Endothelial cell of umbilical vein (primary cell): ENCODE results near the gene TMEM233. TPM values are rescaled to one million over a fixed set of nuclear protein-coding genes. Genes with fewer than 3 reads are reported as not detected.
A peak's percentile ranks its signal among the peaks of the same experiment; 100 is the strongest.

Source experiments
- BruUV-seq: library from RNA; stranded (reverse); fragments of 400-500 nt; replicated peaks from 2 replicates; lab custom pipeline; 2021; lab: Mats Ljungman, UMichigan
- CTCF ChIA-PET: fragments of 300-600, 350-600 bp; sonication (Branson Sonifier 250); formaldehyde crosslinking; loops from one replicate; lab custom pipeline; 2021; ENCODE audit warnings: antibody characterized with exemption, inconsistent platforms; lab: Charles Lee
- POLR2A ChIA-PET: fragments of 300-600, 350-600 bp; sonication (Branson Sonifier 250); formaldehyde crosslinking; loops from one replicate; lab custom pipeline; 2021; ENCODE audit warnings: antibody characterized with exemption, inconsistent platforms; lab: Charles Lee
- DNase-seq: peaks from one replicate; pipeline ENCODE4 v3.0.0-alpha.2; 2011; ENCODE audit warnings: low read depth, low spot score
- FAIRE-seq: peaks from 2 replicates; lab custom pipeline; 2011; peaks lifted over from hg19 to GRCh38; lab: Jason Lieb, UNC
- H2AFZ ChIP-seq: 2 replicates; pipeline ENCODE4 v1.6.0; 2012; ENCODE audit warnings: low read depth, low read length, control low read depth, inconsistent platforms
- H3K27ac ChIP-seq: 2 replicates; pipeline ENCODE4 v1.5.1; 2011; ENCODE audit warnings: low read depth, mild to moderate bottlenecking, control low read depth, low read length, moderate library complexity; ENCODE audit not compliant: insufficient read depth
- H3K27me3 ChIP-seq, 2 experiments: 2 replicates each; pipeline versions ENCODE4 v1.6.0 to v1.6.1; 2011; ENCODE audit warnings: low read length in 2 of 2, mixed read lengths in 1 of 2; ENCODE audit not compliant: control insufficient read depth in 2 of 2, insufficient read depth in 2 of 2
- H3K36me3 ChIP-seq, 2 experiments: 2 replicates in 1 of 2; 3 replicates in 1 of 2; pipeline ENCODE4 v1.5.1; 2011; ENCODE audit warnings: low read length in 2 of 2, mild to moderate bottlenecking in 1 of 2, moderate library complexity in 1 of 2; ENCODE audit not compliant: control insufficient read depth in 2 of 2, insufficient read depth in 2 of 2; ENCODE audit errors: extremely low read depth in 1 of 2
- H3K4me1 ChIP-seq: 3 replicates; pipeline ENCODE4 v1.5.1; 2011; ENCODE audit warnings: mild to moderate bottlenecking, low read length; ENCODE audit not compliant: control insufficient read depth, insufficient read depth; ENCODE audit errors: extremely low read depth
- H3K4me2 ChIP-seq: 2 replicates; pipeline ENCODE4 v1.6.1; 2011; ENCODE audit warnings: low read length, control low read depth, mixed read lengths; ENCODE audit not compliant: insufficient read depth
- H3K4me3 ChIP-seq, 3 experiments: fragments of 200-600 bp in 1 of 3; sonication (generic), shearing (Covaris generic) in 1 of 3; replicated peaks in 1 of 3; 2 replicates each; pipeline ENCODE4 v1.5.1; 2011 to 2016; ENCODE audit warnings: control low read depth in 3 of 3, low read length in 3 of 3, mild to moderate bottlenecking in 2 of 3, inconsistent platforms in 1 of 3, low read depth in 1 of 3, moderate library complexity in 1 of 3; ENCODE audit not compliant: insufficient read depth in 1 of 3
- H3K79me2 ChIP-seq: 2 replicates; pipeline ENCODE4 v1.6.0; 2012; ENCODE audit warnings: low read length, inconsistent platforms; ENCODE audit not compliant: control insufficient read depth, insufficient read depth
- H3K9ac ChIP-seq: replicated peaks from 2 replicates; pipeline ENCODE3; 2011; ENCODE audit warnings: low read length, control low read depth; ENCODE audit not compliant: insufficient read depth; ENCODE audit errors: extremely low read depth
- H3K9me1 ChIP-seq: replicated peaks from 3 replicates; pipeline ENCODE4 v1.6.0; 2011; ENCODE audit warnings: mild to moderate bottlenecking, low read length; ENCODE audit not compliant: control insufficient read depth, insufficient read depth; ENCODE audit errors: extremely low read depth
- H3K9me3 ChIP-seq: replicated peaks from 2 replicates; pipeline ENCODE4 v1.5.1; 2012; ENCODE audit warnings: low read length, inconsistent platforms; ENCODE audit not compliant: control insufficient read depth, insufficient read depth
- H4K20me1 ChIP-seq: replicated peaks from 2 replicates; pipeline ENCODE3; 2011; ENCODE audit warnings: mild to moderate bottlenecking, low read length; ENCODE audit not compliant: control insufficient read depth, insufficient read depth; ENCODE audit errors: extremely low read depth
- EZH2 ChIP-seq: IDR thresholded peaks from 2 replicates; pipeline ENCODE4 v1.6.1; 2012; ENCODE audit warnings: borderline replicate concordance, low read depth, mild to moderate bottlenecking, moderate library complexity, low read length, inconsistent platforms; ENCODE audit not compliant: severe bottlenecking
- FOS ChIP-seq: IDR thresholded peaks from 2 replicates; pipeline ENCODE4 v1.6.1; 2011; ENCODE audit warnings: mild to moderate bottlenecking, low read length, moderate library complexity, borderline replicate concordance; ENCODE audit not compliant: insufficient read depth
- GATA2 ChIP-seq: IDR thresholded peaks from 2 replicates; pipeline ENCODE4 v1.7.0; 2011; ENCODE audit warnings: low read depth, mild to moderate bottlenecking, moderate library complexity, mixed read lengths, low read length; ENCODE audit not compliant: insufficient read length, insufficient read depth
- JUN ChIP-seq: IDR thresholded peaks from 2 replicates; pipeline ENCODE4 v1.6.1; 2011; ENCODE audit warnings: borderline replicate concordance, low read depth; ENCODE audit not compliant: insufficient read length, insufficient read depth
- MYC ChIP-seq: IDR thresholded peaks from one replicate; pipeline ENCODE4 v1.6.1; 2011; ENCODE audit warnings: mild to moderate bottlenecking, low read depth, low read length
- POLR2A ChIP-seq: IDR thresholded peaks from 2 replicates; pipeline ENCODE4 v1.6.1; 2012; ENCODE audit warnings: low read depth, mild to moderate bottlenecking, control low read depth, low read length
- POLR2AphosphoS5 ChIP-seq: IDR thresholded peaks from 2 replicates; pipeline ENCODE4 v1.6.1; 2012; ENCODE audit warnings: low read depth, mild to moderate bottlenecking, control low read depth, low read length, moderate library complexity; ENCODE audit not compliant: insufficient read depth
- dilution Hi-C: fragments of 300-500 bp; cut with MboI; formaldehyde crosslinking; loops from one replicate; pipeline ENCODE4 v1.15.0; 2019; ENCODE audit warnings: low sequenced_read_pairs; ENCODE audit not compliant: extremely low pct_ligation_motif_present
- intact Hi-C: fragments of 100-400 bp; cut with micrococcal nuclease; formaldehyde crosslinking; loops from one replicate; pipeline ENCODE4 v1.10.0; 2022
- polyA plus RNA-seq, 4 experiments: library from polyadenylated mRNA; depleted of rRNA in 3 of 4; stranded (reverse) in 3 of 4; unstranded in 1 of 4; fragments of >200 nt; gene quantifications; 2 replicates each; pipeline versions ENCODE4 v1.2.1 to v1.2.3, GENCODE V29; 2011 to 2012; ENCODE audit warnings: missing spikeins in 1 of 4
- total RNA-seq: library from RNA; stranded (reverse); gene quantifications from 2 replicates; pipeline ENCODE4 v1.2.3, GENCODE V29; 2021
- TF ChIP-seq, protein P1 (sequence below), 2 donors: IDR thresholded peaks; 1 replicate in 1 of 2; 2 replicates in 1 of 2; pipeline ENCODE4 v1.5.1; 2011; ENCODE audit warnings: low read length in 2 of 2, mild to moderate bottlenecking in 2 of 2, moderate library complexity in 2 of 2, control low read depth in 1 of 2, inconsistent platforms in 1 of 2, low read depth in 1 of 2; ENCODE audit not compliant: insufficient read depth in 1 of 2; ENCODE audit errors: extremely low read depth in 1 of 2
- TF ChIP-seq, protein P2 (sequence below): IDR thresholded peaks from 2 replicates; pipeline ENCODE4 v1.6.1; 2011; ENCODE audit not compliant: insufficient read depth, insufficient read length

The TMEM233 gene
- total and polyA plus RNA-seq, 2 donors (not counting 3 experiments of a cell fraction or from before 2014, with no cell fraction given) = 0.01 TPM; not detected in 1

DNA sequence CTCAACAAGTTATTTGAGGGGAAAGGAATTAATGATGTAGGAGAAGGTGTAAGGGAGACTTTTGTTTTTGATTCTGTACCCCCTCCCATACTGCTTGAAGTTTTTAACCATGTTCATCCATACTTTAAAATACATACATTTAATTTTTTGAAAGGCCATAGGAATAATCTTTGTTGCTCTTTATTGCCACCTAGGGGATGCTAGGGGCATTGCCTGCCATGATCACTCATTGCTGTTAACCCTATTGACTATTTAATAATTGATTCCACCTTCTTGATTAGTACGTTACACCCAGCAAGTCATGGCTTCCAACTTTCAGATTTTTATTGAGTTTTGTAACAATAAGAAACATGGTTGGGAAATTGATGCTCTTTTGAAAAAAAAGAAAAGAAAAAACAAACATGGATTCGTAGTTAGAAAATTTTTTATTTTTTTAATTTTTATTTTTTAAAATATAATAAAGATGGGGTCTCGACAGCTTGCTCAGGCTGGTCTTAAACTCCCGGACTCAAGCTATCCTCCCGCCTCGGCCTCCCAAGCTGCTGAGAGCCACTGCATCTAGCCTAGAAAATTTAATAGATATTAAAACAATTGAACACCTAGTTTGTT is 65.8 kb downstream of the TMEM233 start:
- ChIA-PET POLR2A (no interaction called here), CTCF (interaction anchor here (1.0 to 2.3 kb wide), 5 partner anchors 10 to 243 kb away, joined by 3 to 50 read pairs (median 4); no protein-coding TSS in a partner anchor)
- H3K27me3 ChIP-seq = peaks cover 3 to 6% of the 10 kb centered on the region in 2 experiments
- H3K9me1 ChIP-seq = no peaks in the 10 kb centered on the region
- no peak overlapping the region for H3K4me3 ChIP-seq
- H3K9me3 ChIP-seq = no peaks in the 10 kb centered on the region
- DNase-seq = peak; percentile 42
- H3K4me2 ChIP-seq = no peak overlapping the region
- no peaks in the 10 kb centered on the region for H3K79me2 ChIP-seq
- no peaks in the 10 kb centered on the region for H3K4me1 ChIP-seq
- TF ChIP-seq, protein P1, sequence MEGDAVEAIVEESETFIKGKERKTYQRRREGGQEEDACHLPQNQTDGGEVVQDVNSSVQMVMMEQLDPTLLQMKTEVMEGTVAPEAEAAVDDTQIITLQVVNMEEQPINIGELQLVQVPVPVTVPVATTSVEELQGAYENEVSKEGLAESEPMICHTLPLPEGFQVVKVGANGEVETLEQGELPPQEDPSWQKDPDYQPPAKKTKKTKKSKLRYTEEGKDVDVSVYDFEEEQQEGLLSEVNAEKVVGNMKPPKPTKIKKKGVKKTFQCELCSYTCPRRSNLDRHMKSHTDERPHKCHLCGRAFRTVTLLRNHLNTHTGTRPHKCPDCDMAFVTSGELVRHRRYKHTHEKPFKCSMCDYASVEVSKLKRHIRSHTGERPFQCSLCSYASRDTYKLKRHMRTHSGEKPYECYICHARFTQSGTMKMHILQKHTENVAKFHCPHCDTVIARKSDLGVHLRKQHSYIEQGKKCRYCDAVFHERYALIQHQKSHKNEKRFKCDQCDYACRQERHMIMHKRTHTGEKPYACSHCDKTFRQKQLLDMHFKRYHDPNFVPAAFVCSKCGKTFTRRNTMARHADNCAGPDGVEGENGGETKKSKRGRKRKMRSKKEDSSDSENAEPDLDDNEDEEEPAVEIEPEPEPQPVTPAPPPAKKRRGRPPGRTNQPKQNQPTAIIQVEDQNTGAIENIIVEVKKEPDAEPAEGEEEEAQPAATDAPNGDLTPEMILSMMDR (IDR thresholded peaks at IDR 0.05; ENCODE audit: extremely low read depth in 1 of 2, insufficient read depth in 1 of 2, low read depth in 1 of 2, low read length in 2 of 2) = peak; percentile 62 to 70
- TF ChIP-seq POLR2AphosphoS5 = no peak
- no peaks in the 10 kb centered on the region for H3K36me3 ChIP-seq
- peak; percentile 40 for FAIRE-seq
- dilution Hi-C loops = no loop called here
- intact Hi-C loops = loop anchor here (2.0 kb wide), 3 partner anchors 121 to 279 kb away; no protein-coding TSS in a partner anchor
- no TSS peak for BruUV-seq
- no peak overlapping the region for H2AFZ ChIP-seq
- no peaks in the 10 kb centered on the region for H4K20me1 ChIP-seq
- H3K9ac ChIP-seq = no peak overlapping the region
- no peak overlapping the region for H3K27ac ChIP-seq

DNA sequence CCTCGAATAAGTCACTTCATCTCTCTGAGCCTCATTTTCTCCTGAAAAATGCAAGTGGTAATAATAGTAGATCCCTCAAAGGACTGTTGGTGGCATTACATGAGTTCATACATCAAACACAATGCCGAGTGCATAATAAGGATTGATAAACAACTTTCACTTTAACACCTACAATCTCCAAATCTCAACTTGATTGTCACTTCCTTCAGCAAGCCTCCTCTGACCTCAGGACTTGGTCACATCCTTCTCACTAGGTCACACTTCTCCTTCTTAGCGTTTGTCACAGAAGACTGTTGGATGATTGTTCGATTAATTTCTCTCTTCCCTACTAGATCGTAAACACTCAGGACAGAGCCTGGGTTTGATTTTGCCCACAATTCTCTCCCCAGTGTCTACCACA is 66.5 kb downstream of the TMEM233 start:
- TF ChIP-seq, protein P1 (IDR thresholded peaks at IDR 0.05; ENCODE audit: extremely low read depth in 1 of 2, insufficient read depth in 1 of 2, low read depth in 1 of 2, low read length in 2 of 2) = no peak
- TF ChIP-seq POLR2AphosphoS5 (no peak), JUN (no peak), EZH2 (no peak), MYC (no peak), POLR2A (no peak), GATA2 (no peak), FOS (no peak)
- TF ChIP-seq, protein P2, sequence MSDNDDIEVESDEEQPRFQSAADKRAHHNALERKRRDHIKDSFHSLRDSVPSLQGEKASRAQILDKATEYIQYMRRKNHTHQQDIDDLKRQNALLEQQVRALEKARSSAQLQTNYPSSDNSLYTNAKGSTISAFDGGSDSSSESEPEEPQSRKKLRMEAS = no peak
- BruUV-seq = no TSS peak
- no peaks in the 10 kb centered on the region for H3K36me3 ChIP-seq
- no peak overlapping the region for H3K9ac ChIP-seq
- no peak for FAIRE-seq
- ChIA-PET POLR2A (no interaction called here), CTCF (no interaction called here)
- H2AFZ ChIP-seq = no peak overlapping the region
- no peaks in the 10 kb centered on the region for H3K9me3 ChIP-seq
- H3K9me1 ChIP-seq = no peaks in the 10 kb centered on the region
- H3K4me2 ChIP-seq = no peak overlapping the region
- no peaks in the 10 kb centered on the region for H4K20me1 ChIP-seq
- dilution Hi-C loops (no loop called here), intact Hi-C loops (loop anchor here (10.0 kb wide), 1 partner anchor 1255 kb away; no protein-coding TSS in a partner anchor)
- no peaks in the 10 kb centered on the region for H3K4me1 ChIP-seq
- DNase-seq = no peak
- H3K27ac ChIP-seq = no peak overlapping the region
- no peak overlapping the region for H3K4me3 ChIP-seq
- H3K27me3 ChIP-seq = peaks cover 3 to 6% of the 10 kb centered on the region in 2 experiments
- H3K79me2 ChIP-seq = no peaks in the 10 kb centered on the region
